ENCODE measurements around the gene CD83.
"Not testable (repeated sequence)": the region's sequence is repeated elsewhere in the genome, so short reads cannot be mapped to it uniquely, and the experiment has no call there.

The CD83 gene

DNA sequence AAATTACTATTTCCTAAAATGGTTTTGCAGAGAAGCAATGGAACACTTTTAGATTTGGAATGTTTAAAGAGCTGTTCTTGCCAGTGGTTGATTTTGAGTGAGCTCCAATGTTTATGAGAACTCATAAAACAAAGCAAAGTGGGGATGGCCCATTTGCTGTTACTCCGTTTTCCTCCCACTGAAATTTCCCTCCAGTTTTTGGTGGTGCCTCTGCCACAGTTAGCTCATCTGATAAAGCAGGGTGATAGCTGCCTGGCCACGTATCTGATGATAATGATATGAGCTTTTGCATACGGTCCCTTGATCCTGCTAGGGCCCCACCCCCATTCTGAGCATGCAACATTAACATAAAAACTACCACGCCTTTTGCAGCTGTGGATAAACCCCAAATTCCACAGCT, 10.4 kb downstream of the CD83 start:
- no peak for DNase-seq

DNA sequence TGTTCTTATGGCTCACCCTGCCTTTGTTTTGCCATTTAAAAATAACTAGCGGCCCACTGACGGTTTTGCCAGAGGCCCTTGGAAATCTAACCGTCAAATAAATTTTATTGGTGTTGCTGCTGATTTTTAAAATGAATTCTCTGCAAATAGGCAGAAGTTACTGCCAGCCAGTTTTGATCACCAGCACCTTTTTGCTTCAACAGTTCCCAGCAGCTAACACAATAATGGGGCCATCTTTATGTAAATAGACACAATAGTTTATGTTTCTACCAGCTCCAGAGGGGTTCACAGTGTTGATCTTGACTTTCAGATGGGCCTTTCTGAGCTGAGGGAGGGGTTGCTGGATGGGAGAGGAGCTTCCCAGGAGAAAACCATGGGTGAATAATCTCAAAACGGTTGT, 11.2 kb downstream of the CD83 start:
- no peak for DNase-seq

DNA sequence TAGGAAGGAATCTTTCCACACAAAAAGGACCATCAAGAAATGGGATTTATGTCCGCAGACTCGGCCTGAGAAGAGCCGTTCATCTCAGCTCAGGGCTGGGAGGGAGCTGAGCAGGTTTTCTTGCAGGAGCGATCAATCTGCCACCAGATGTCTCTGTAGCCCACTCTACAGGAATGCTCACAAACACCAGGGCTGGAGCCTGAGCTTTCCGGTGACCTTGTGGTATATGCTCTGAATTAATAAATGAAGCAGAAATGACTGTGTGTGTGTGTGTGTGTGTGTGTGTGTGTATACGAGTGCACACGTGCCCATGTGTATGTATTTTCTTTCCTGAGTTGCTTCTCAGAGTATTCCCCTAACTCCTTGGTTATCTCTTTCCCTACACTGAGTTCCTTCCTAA, 12.0 kb downstream of the CD83 start:
- no peak for DNase-seq

DNA sequence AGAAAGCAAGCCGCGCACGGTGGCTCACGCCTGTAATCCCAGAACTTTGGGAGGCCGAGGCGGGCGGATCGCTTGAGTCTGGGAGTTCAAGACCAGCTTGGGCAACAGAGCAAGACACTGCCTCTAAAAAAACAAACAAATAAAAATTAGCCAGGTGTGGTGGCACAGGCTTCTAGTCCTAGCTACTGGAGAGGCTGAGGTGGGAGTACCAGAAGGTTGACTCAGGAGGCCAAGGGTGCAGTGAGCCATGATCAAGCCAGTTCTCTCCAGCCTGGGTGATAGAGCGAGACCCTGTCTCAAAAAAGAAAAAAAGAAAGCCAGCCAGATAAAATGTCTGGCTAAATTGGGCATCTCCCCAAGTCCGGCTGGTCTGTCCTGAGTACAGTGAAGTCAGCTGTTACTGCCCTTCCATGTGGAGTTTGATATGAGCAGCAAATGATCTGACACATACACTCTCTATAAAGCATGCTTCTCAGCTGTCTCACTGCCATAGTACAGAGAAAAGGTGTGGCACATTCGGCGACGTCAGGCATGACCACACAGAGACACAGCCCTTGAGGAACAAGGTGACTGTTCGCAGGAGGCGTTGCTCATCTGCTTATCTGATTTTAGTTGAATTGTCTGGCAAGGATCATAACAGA, 13.0 kb downstream of the CD83 start:
- no peak for DNase-seq

DNA sequence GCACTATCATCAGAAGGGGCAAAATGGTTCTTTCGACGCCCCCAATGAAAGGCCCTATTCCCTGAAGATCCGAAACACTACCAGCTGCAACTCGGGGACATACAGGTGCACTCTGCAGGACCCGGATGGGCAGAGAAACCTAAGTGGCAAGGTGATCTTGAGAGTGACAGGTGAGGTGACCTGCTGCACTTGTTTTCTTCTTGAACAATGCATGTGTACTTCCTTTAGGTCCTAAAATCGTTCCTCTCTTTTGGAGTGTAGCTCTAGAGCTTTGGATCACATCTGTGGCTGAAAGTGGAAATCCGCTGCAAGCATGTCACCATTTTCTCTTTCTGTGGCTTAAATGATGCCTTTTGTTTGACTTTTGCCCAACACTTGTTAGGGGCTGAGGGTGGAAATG, 14.0 kb downstream of the CD83 start:
- no peak for DNase-seq

GRCh38 chr6:14132244-14132920, 14.8 kb downstream of the CD83 start:
- DNase-seq: no peak

DNA sequence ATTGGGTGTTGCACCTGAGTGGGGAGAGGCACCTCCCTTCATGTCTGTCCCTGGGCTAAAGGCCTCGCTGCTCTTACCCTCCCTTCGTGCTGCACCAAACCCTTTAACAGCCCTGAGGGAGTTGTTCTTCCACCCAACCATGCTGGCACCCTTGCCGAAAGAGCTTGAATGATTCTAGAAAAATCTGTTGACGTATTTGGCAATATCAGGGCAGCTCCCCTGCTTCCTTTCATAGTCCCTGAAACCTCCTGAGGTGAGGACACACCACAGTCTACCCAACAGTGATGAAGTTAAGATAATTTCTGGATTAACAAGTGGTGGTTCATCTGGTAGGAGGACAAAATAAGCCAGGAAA, 15.3 kb downstream of the CD83 start:
- DNase-seq: no peak

GRCh38 chr6:14134211-14134910, 16.8 kb downstream of the CD83 start:
- no peak for DNase-seq

DNA sequence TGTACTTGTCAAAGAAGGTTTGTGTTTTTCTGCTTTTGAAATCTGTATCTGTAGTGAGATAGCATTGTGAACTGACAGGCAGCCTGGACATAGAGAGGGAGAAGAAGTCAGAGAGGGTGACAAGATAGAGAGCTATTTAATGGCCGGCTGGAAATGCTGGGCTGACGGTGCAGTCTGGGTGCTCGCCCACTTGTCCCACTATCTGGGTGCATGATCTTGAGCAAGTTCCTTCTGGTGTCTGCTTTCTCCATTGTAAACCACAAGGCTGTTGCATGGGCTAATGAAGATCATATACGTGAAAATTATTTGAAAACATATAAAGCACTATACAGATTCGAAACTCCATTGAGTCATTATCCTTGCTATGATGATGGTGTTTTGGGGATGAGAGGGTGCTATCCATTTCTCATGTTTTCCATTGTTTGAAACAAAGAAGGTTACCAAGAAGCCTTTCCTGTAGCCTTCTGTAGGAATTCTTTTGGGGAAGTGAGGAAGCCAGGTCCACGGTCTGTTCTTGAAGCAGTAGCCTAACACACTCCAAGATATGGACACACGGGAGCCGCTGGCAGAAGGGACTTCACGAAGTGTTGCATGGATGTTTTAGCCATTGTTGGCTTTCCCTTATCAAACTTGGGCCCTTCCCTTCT, 18.4 kb downstream of the CD83 start:
- no peak for DNase-seq

DNA sequence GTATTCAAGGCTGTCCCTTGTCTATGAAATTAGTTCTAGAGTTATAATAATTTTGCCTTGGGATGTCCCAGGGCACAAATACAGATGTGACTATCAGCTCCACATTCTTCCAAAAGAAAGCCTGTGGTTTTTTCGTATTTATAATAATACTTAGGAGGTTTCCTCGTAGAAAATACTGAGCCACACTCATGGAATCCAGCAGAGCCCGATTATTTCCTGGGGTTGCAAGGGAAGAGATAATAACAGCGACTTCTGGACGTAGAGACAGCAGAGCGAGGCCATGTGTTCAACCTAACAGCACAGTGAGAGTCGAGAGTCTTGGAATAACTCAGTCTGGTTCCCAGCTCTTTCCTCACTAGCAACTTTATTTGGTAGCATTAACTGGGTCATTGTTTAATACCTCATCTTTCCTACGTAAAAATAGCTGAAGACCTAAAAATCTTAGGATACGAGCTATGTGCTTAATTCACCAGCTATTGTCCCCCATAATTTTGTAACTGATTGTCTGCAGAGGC, 21.2 kb downstream of the CD83 start:
- DNase-seq: no peak

- DNase-seq: no peak
Measured at GRCh38 chr6:14141351-14142062, 23.9 kb downstream of the CD83 start.

DNA sequence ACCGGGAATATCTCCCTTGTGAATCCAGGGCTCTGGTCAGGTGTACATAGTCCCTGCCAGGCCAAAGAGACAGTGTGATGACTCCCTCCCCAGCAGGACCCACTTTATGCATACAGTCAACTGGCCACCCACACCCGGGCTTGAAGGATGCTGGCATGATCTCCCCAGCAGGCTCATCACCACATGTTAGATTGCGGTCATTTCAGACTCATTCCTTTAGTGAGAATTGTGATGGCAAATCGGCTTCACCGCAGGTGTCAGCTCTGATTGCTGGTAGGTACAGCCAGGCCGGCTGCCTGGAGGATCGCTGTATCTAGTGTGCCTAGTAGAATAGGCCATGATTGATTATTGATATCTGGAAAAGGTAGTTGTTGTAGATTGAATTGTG, 24.5 kb downstream of the CD83 start:
- DNase-seq: no peak

GRCh38 chr6:14142511-14143223, 25.1 kb downstream of the CD83 start:
- no peak for DNase-seq

GRCh38 chr6:14143305-14143704, 25.7 kb downstream of the CD83 start:
- no peak for DNase-seq

DNA sequence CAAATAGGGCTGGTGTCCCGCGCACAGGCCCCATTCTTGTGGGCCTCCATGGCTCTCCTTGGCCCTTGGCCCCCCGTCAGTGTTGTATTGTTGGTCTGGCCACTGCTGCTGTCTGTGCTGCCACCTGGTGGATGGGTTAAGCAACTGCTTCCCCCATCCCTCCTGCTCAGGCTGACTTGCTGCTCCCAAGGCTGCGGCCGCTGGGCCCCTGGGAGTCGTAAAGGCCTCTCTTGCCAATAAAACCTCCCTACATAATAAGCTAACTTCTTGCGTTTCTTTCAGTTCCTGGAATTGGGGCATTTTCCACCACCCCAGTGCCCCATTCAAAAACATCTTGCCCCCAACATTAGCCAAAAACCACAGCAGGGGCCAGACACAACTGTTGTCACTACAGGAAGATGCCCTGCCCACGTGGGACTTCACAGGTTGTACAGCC, 27.1 kb downstream of the CD83 start:
- peak; percentile 77 for DNase-seq

- no peak for DNase-seq
Measured at GRCh38 chr6:14146506-14147096, 29.0 kb downstream of the CD83 start.

DNA sequence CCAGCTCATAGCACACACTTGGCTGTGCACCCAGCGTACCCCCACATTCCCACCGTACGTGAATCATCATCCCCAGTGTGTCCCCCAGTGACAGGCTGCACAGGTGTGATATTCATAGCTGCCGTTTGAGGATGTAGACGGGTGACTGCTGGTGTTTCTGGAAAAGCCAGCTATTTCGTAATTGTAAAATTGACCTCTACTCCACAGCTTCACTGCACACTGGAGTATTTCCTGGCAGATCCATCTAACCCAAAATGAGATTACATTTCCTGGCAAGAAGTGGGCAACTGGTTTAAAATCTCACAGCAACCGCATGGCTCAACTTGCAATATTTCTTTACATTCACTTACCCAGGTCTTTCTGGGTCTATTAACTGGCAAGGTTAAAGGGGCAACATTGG, 30.3 kb downstream of the CD83 start:
- no peak for DNase-seq

- DNase-seq: no peak
Measured at GRCh38 chr6:14148471-14148870, 30.9 kb downstream of the CD83 start.

DNA sequence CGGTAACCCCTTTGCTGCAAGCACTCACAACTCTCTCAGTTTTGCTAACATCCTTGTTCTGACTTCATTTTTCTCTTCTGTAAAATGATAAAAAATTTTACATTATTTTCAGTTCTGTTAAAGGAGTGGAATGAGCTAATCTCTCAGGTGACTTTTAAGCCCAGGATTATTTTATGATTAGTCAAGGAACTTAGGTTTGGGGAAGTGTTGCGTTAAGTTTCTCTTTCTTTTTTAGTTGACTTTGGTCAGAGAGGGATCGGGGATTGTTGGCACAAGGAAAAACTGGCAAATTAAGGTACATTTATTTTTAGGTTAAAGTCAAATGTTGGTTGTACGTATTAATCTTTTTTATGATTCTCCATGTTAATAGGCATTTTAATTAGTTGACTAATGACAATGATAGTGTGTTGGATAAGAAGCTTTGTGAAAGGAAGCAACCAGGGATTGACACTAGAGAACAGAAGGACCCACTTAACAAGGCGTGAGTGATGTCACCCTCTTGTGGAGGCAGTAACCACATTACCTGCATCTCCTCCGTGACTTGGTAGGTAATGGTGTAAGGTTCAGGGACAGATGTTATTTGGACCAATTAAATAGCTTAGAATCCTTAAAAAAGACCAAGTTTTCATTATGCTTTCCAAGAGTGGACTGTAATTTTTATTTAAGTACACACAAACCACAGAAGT, 31.6 kb downstream of the CD83 start:
- no peak for DNase-seq

GRCh38 chr6:14149739-14150130, 32.2 kb downstream of the CD83 start:
- DNase-seq: no peak

DNA sequence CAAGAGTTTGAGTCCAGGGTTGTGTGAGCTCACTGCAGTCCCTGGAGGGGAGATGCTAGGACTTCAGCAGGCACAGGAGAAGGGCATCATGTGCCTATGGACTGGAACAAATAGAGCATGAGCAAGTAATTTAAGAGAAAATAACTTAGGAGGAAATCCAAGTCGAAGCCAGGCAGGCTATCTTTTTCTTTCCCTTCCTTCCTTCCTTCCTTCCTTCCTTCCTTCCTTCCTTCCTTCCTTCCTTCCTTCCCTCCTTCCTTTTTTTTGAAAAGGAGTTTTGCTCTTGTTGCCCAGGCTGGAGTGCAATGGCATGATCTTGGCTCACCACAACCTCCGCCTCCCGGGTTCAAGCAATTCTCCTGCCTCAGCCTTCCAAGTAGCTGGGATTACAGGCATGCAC, 33.7 kb downstream of the CD83 start:
- DNase-seq: not testable (repeated sequence)

All from CD4-positive, alpha-beta T cell treated with Interleukin-10 for 1 hour (primary cell).